ENCODE measurements around the gene ZDHHC7.
A peak's percentile ranks its signal among the peaks of the same experiment; 100 is the strongest.

The ZDHHC7 gene

DNA sequence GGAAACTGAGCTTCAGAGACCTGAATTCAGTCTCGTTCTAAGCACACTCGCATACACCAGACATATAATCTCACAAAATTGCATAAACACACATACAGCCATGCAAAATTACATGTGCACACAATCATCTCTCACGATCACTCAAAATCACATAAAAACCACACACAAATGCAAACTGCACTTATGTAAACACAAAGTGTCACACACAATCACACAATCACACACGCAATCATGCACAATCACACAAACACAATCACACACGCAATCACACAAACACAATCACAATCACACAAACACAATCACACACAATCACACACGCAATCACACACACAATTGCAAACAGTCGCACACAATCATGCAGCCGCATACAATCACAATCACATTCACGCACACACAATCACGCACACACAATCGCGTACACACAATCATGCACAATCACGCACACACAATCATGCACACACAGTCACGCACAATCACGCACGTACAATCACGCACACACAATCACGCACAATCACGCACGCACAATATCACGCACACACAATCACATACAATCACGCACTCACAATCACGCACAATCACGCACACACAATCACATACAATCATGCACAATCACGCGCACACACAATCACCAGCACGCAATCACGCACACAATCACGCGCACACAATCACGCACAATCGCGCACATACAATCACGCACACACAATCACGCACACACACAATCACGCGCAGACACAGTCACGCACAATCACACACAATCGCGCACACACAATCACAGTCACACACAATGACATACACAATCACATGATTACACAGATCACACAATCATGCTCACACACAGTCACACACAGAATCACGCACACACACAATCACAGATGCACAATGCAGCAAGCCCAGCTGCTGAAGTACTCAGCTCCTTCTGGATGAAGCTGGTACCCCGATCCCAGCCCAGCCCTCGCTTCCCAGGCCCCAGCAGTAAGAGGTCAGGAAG lies 45.6 kb downstream of the ZDHHC7 start:
- DNase-seq (ENCODE audit: low read depth in 2 of 2, low spot score in 1 of 2) = no peak

GRCh38 chr16:84964386-84965128 lies 46.8 kb downstream of the ZDHHC7 start:
- no peak for DNase-seq (ENCODE audit: low read depth in 2 of 2, low spot score in 1 of 2)

DNA sequence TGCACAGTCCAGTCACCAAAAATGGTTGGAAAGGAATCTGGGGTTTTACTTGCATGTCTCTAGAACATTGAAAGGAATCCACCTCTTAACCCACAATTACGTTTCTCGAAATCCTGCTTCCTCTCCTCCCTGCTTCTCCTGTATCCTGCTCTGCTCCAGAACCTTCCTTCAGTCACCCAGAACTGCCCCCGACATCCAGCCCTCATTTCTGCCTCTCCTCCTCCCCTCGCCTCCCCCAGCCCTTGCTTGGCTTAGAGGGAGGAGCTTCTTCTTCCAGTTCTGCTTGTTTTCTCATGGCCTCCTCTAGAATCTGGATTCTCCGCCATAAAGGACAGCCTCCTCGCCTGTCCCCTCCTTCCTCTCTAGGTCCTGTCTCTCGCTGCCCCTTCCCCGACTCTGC lies 48.3 kb downstream of the ZDHHC7 start:
- no peak for DNase-seq (ENCODE audit: low read depth in 2 of 2, low spot score in 1 of 2)

GRCh38 chr16:84960942-84961341 lies 50.4 kb downstream of the ZDHHC7 start:
- no peak for DNase-seq (ENCODE audit: low read depth in 2 of 2, low spot score in 1 of 2)

GRCh38 chr16:84959784-84960417 lies 51.4 kb downstream of the ZDHHC7 start:
- no peak for DNase-seq (ENCODE audit: low read depth in 2 of 2, low spot score in 1 of 2)

- no peak for DNase-seq (ENCODE audit: low read depth in 2 of 2, low spot score in 1 of 2)
These were observed 52.2 kb downstream of the ZDHHC7 start for GRCh38 chr16:84959045-84959576.

DNA sequence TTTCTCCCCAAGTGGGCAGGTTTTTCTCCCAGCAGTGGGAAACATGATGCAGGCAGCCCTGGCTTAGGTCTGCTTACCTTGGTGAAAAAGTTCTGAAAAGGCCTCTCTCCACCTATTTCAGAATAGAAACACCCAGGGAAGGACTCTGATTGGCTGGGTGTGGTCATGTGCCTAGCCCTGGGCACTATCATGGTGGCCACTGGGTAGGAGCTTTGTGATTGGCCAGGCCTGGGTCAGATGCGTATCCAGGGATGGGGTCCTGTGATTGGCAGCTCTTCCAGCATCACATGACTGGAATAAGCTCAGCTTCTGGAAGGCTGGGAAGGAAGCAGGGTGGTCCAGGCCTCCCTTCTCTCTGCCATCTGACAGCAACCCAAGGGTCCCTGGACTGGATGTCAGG lies 53.5 kb downstream of the ZDHHC7 start:
- no peak for DNase-seq (ENCODE audit: low read depth in 2 of 2, low spot score in 1 of 2)

DNA sequence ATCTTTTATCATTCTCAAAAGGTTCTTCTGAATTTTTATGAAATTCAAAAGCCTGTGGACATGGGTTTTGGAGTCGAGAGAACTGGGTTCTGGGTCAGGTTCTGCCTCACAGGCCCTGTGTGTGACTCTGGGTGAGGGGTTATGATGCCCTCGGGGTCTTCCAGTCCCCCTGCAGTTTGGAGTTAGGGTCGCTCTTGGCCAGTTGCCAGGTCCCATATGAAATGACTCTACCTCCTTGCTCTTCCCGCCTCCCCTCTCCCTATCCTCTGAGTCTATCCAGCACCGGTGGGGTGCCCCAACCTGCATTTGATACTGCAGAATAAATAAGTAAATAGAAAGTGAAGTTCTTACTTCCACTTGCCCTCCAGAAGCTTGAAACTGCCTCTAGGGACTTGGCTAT lies 54.1 kb downstream of the ZDHHC7 start:
- no peak for DNase-seq (ENCODE audit: low read depth in 2 of 2, low spot score in 1 of 2)

DNA sequence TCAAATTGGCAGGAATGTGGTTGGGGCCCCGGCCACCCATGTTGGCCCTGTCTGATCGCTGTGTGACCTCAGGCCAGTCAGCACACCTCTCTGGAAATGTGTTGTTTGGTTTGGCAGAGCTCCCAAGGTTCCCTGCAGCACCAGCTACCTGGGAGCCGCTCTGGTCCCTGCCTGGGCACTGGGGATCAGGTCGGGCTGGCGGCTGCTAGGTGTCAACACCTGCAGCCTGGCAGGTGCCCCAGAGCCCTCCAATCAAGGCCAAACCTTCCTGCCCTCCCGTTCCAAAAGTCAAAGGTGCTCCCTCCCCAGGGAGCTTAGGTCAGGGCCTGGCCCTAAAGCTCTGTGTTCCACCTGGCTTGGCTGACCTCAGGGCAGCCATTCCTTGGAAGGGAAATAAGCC lies 55.9 kb downstream of the ZDHHC7 start:
- DNase-seq (ENCODE audit: low read depth in 2 of 2, low spot score in 1 of 2) = no peak

DNA sequence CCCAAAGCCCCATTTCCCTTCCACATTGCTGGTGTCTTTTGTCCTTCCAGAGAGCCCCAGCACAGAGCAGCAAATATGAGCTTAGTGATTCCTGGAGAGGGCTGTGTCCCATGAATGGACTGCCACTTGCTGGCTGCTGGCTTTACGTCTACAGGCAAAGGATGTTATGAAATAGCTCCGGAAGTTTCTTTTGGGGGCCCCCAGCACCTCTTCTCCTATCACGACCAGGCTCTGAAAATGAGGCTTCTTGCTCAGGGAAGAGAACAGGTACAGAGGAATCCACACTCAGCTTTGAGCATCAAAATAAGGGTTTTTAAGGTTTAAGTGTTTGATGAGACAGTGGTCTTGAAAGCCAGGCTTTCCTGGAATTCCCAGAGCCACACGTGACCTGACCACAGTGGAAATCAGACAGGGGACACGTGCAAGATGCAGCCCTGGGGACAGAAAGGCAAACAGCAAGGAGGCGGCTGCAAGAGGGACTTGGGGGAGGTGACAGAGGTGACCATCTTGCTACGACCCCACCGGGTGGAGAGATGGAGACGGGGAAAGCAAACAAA lies 58.1 kb downstream of the ZDHHC7 start:
- DNase-seq (ENCODE audit: low read depth in 2 of 2, low spot score in 1 of 2) = no peak

DNA sequence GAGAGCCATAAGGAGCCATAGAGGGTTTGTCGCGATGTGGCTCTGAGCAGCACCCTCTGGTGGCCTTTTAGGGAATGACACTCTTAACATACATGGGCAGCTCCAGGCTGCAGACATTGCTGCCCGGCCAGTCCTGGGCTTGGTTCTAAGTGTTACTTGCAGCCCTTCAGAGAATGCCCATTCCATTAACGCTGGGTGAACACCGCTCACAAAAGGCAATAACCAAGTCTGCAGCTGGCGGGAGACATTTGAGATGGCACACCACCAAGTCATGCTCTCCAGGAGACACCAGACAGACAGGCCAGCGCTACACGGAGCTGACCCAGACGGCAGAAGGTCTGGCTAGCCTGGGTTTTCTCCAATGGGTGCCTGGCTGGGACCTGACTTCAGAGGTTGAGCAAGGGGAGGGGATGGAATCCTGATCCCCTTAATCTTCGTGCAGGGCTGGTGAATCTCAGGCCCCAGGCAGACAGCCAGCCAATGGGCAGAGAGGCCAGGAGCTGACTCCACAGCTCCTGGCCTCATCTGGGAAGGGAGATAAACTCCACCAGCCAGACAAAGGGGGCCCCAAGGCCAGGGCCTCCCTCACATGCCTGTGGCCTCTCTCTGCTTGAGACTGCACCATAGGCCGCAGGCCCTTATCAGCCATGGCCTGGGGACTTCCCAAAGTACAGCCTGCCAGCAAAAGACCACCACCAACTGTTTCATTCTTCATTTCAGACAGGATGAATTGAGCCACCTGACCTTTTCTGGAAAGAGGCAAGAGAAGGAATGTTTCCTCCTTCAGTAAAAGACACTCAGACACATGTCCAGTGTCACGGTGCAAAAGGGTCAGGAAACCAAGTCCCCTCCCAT lies 58.8 kb downstream of the ZDHHC7 start:
- DNase-seq (ENCODE audit: low read depth in 2 of 2, low spot score in 1 of 2) = peak; percentile 12 to 39

DNA sequence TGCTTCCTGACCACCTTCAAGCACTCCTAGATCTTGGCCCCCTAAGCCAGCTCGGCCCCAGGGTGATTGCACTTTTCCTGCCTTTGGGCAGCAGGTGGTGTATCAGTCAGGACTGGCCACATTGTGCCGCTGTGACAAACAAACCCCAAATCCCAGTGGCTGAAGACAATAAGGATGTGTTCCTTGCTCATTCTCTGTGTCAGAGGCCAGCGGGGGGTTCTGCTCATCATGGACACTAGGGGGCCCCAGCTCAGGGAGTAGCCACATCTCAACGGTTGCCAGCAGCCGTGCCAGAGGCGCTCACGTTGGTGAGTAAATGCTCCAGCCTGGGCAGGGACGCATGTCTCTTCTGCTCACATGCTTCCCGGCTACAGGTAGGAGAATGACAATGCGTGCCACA lies 60.4 kb downstream of the ZDHHC7 start:
- no peak for DNase-seq (ENCODE audit: low read depth in 2 of 2, low spot score in 1 of 2)

DNA sequence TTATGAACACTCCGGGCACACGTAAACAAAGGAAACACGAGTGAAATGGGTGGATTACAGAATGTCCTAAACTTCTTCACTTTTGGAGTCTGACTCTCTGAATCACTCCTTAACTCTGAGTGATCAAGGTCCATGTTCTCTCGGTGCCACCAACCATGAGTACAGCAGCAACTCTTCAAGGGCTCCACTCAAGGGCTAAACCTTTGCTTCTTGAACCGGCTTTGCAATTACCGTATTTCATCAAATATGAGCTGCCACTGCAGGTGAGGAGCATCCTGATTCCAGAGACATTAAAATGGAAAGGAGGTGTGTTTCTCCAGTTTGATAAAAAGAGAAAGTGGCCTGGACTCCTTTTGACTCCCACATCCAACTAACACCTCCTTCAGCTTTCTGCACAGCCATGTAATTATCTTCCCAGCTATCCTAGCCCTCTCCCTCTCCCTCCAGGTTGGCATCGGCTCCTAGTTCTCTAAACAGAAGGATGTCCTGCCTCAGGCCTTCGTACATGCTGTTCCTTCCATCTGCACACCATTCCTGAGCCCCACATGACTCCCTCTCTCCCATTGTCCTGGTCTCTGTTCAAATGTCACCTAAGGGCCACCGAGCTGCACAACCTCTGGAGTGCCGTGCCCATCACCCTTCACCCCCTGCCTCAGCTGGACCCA lies 61.4 kb downstream of the ZDHHC7 start:
- DNase-seq (ENCODE audit: low read depth in 2 of 2, low spot score in 1 of 2) = no peak

- DNase-seq (ENCODE audit: low read depth in 2 of 2, low spot score in 1 of 2) = no peak
These were observed 62.3 kb downstream of the ZDHHC7 start for GRCh38 chr16:84948851-84949610.

GRCh38 chr16:84947996-84948850 lies 63.1 kb downstream of the ZDHHC7 start:
- DNase-seq (ENCODE audit: low read depth in 2 of 2, low spot score in 1 of 2) = no peak

- DNase-seq (ENCODE audit: low read depth in 2 of 2, low spot score in 1 of 2) = no peak
These were observed 64.3 kb downstream of the ZDHHC7 start for GRCh38 chr16:84947022-84947421.

DNA sequence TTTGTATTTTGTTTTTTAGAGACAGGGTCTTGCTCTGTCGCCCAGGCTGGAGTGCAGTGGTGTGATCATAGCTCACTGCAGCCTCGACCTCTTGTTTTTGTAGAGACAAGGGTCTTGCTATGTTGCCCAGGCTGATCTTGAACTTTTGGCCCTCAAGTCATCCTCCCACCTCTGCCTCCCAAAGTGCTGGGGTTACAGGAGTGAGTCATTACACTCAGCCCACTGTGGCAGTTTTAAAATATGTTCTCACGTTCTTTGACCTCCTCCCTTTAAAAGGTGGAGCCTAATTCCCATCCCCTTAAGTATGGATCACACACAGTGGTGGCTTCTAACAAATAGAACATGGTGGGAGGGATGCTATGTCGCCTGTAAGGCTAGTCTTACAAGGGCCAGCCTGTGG lies 67.7 kb downstream of the ZDHHC7 start:
- no peak for DNase-seq (ENCODE audit: low read depth in 2 of 2, low spot score in 1 of 2)

DNA sequence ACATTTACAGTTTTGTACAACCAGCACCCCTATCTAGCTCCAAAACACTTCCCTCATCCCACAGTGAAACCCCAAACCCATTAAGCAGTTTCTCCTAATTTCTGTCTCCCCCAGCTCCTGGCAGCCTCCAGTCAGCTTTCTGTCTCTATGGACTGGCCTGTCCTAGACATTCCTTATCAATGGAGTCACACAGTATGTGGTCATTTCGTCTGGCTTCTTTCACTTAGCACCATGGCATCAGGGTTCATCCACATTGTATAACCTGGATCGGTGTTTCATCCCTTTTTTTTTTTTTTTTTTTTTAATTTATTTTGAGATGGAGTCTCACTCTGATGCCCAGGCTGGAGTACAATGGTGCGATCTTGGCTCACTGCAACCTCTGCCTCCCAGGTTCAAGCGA lies 68.5 kb downstream of the ZDHHC7 start:
- no peak for DNase-seq (ENCODE audit: low read depth in 2 of 2, low spot score in 1 of 2)
